PC-3 (cell line): ENCODE results near the gene BID. TPM values are rescaled to one million over a fixed set of nuclear protein-coding genes. Genes with fewer than 3 reads are reported as not detected.

ENCODE experiments used
- ATAC-seq: fragments of 200-7000 bp; cut with Tn5 transposase; 2 replicates; pipeline ENCODE4 v1.9.1; 2020; ENCODE audit warnings: mild to moderate bottlenecking, moderate library complexity
- BruUV-seq: library from RNA; stranded (reverse); fragments of 400-500 nt; replicated peaks from 2 replicates; lab custom pipeline; 2021; lab: Mats Ljungman, UMichigan
- CTCF ChIA-PET: fragments of 300-600 bp; sonication (Branson Sonifier 250); formaldehyde crosslinking; loops from one replicate; lab custom pipeline; 2022; ENCODE audit warnings: antibody characterized with exemption; lab: Charles Lee
- POLR2A ChIA-PET: fragments of 300-600 bp; sonication (Branson Sonifier 250); formaldehyde crosslinking; loops from one replicate; lab custom pipeline; 2022; ENCODE audit warnings: antibody characterized with exemption; ENCODE audit not compliant: unreplicated experiment; lab: Charles Lee
- DNase-seq: peaks from one replicate; pipeline ENCODE4 v3.0.0-alpha.2; 2015
- H2AFZ ChIP-seq: fragments of 300-600 bp; sonication (generic); 2 replicates; pipeline ENCODE4 v1.6.0; 2016; ENCODE audit warnings: antibody characterized with exemption, low read length
- H3F3A ChIP-seq: fragments of 300-600 bp; sonication (generic); one replicate; pipeline ENCODE4 v1.6.0; 2017; ENCODE audit warnings: antibody characterized with exemption, low read length, control low read depth, mild to moderate bottlenecking; ENCODE audit not compliant: unreplicated experiment
- H3K27ac ChIP-seq: fragments of 300-600 bp; sonication (generic); 2 replicates; pipeline ENCODE4 v1.5.1; 2016; ENCODE audit warnings: mild to moderate bottlenecking, low read length
- H3K27me3 ChIP-seq: fragments of 300-600 bp; sonication (generic); 2 replicates; pipeline ENCODE4 v1.6.1; 2016; ENCODE audit warnings: low read length, mixed read lengths
- H3K36me3 ChIP-seq: fragments of 300-600 bp; sonication (generic); 2 replicates; pipeline ENCODE4 v1.6.1; 2016; ENCODE audit warnings: low read depth, mixed run types, low read length, mixed read lengths
- H3K4me1 ChIP-seq: fragments of 300-600 bp; sonication (generic); 2 replicates; pipeline ENCODE4 v1.5.1; 2016; ENCODE audit warnings: low read length; ENCODE audit not compliant: insufficient read depth
- H3K4me2 ChIP-seq: fragments of 300-600 bp; sonication (generic); 2 replicates; pipeline ENCODE4 v1.6.0; 2016; ENCODE audit warnings: low read length
- H3K4me3 ChIP-seq: fragments of 300-600 bp; sonication (generic); 2 replicates; pipeline ENCODE4 v1.5.1; 2016; ENCODE audit warnings: mild to moderate bottlenecking, low read length, mixed read lengths
- H3K79me2 ChIP-seq: fragments of 300-600 bp; sonication (generic); 2 replicates; pipeline ENCODE4 v1.6.1; 2017; ENCODE audit warnings: low read length, mixed read lengths
- H3K9ac ChIP-seq: fragments of 300-600 bp; sonication (generic); 2 replicates; pipeline ENCODE4 v1.6.0; 2016; ENCODE audit warnings: mild to moderate bottlenecking, low read length
- H3K9me2 ChIP-seq: fragments of 300-600 bp; sonication (generic); replicated peaks from 2 replicates; pipeline ENCODE4 v1.6.1; 2016; ENCODE audit warnings: mixed run types, low read length, mixed read lengths
- H3K9me3 ChIP-seq: fragments of 300-600 bp; sonication (generic); 2 replicates; pipeline ENCODE4 v1.6.1; 2016; ENCODE audit warnings: low read length, mixed read lengths
- H4K20me1 ChIP-seq: fragments of 300-600 bp; sonication (generic); 2 replicates; pipeline ENCODE4 v1.6.1; 2016; ENCODE audit warnings: low read length, mixed read lengths
- EZH2 ChIP-seq: fragments of 300-600 bp; sonication (generic); IDR thresholded peaks from one replicate; pipeline ENCODE4 v1.6.1; 2017; ENCODE audit warnings: antibody characterized with exemption, mild to moderate bottlenecking, low read length; ENCODE audit not compliant: unreplicated experiment
- EZH2phosphoT487 ChIP-seq: fragments of 300-600 bp; sonication (generic); IDR thresholded peaks from 2 replicates; pipeline ENCODE4 v1.6.1; 2018; ENCODE audit warnings: mild to moderate bottlenecking, antibody characterized with exemption, low read length, borderline replicate concordance
- intact Hi-C: fragments of 100-400 bp; cut with micrococcal nuclease; formaldehyde crosslinking; loops from 2 replicates; pipeline ENCODE4 v1.9.0; 2023
- total RNA-seq: library from RNA; depleted of rRNA; stranded (reverse); fragments of >200 nt; gene quantifications from 2 replicates; pipeline ENCODE4 v1.2.3, GENCODE V29; 2014
- TF ChIP-seq, protein P1 (sequence below): fragments of 300-600 bp; sonication (generic); conservative IDR thresholded peaks from 2 replicates; pipeline ENCODE4 v1.5.1; 2017; ENCODE audit warnings: antibody characterized with exemption, low read depth, mild to moderate bottlenecking, low read length

The BID gene
- total RNA-seq, 1 experiment from 2014 or later, result 123 TPM

DNA sequence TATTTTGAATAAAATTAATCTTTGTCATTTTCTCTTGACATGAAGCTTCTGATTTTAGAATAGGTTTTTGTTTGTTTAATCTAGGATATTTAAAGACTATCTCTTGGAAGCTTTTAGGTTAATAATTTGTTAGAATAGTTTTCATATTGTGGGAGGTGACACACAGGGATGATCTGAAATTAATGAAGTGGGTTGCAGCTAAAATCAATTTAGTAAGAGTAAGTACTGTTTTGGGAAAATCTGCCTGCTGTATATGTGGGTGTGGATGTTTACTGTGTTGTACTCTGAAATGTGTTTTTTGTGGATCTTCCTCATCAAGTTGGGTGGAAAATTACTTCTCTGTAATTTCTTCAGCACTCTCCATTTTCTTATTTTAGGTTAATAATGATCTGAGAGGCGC, 67.3 kb downstream of the BID start:
- H3F3A ChIP-seq, result no peaks in the 10 kb centered on the region
- H3K4me3 ChIP-seq, result peak overlapping the region; percentile 60; the same call in 1 of the 2 replicates
- H3K9me3 ChIP-seq, result no peaks in the 10 kb centered on the region
- ChIA-PET CTCF (interaction anchor here (0.7 kb wide), 1 partner anchor 36 kb away, joined by 3 read pairs; no protein-coding TSS in a partner anchor), POLR2A (no interaction called here)
- peak overlapping the region; percentile 78; the same call in 1 of the 2 replicates for H2AFZ ChIP-seq
- no peaks in the 10 kb centered on the region for H3K27me3 ChIP-seq
- H4K20me1 ChIP-seq, result no peaks in the 10 kb centered on the region
- H3K9me2 ChIP-seq, result no peaks in the 10 kb centered on the region
- ATAC-seq (no peak), DNase-seq (no peak)
- H3K27ac ChIP-seq, result peak overlapping the region; percentile 91
- TF ChIP-seq EZH2phosphoT487, result no peak
- TF ChIP-seq, protein P1, sequence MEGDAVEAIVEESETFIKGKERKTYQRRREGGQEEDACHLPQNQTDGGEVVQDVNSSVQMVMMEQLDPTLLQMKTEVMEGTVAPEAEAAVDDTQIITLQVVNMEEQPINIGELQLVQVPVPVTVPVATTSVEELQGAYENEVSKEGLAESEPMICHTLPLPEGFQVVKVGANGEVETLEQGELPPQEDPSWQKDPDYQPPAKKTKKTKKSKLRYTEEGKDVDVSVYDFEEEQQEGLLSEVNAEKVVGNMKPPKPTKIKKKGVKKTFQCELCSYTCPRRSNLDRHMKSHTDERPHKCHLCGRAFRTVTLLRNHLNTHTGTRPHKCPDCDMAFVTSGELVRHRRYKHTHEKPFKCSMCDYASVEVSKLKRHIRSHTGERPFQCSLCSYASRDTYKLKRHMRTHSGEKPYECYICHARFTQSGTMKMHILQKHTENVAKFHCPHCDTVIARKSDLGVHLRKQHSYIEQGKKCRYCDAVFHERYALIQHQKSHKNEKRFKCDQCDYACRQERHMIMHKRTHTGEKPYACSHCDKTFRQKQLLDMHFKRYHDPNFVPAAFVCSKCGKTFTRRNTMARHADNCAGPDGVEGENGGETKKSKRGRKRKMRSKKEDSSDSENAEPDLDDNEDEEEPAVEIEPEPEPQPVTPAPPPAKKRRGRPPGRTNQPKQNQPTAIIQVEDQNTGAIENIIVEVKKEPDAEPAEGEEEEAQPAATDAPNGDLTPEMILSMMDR, result no peak
- no peak for TF ChIP-seq EZH2
- peaks cover 9% of the 10 kb centered on the region; the same call in 1 of the 2 replicates for H3K79me2 ChIP-seq
- H3K4me2 ChIP-seq, result peak overlapping the region; percentile 80
- BruUV-seq, result TSS peak; percentile 75
- peaks cover 35% of the 10 kb centered on the region for H3K4me1 ChIP-seq
- no peaks in the 10 kb centered on the region for H3K36me3 ChIP-seq
- H3K9ac ChIP-seq, result peak overlapping the region; percentile 73
- intact Hi-C loops, result loop anchor here (2.0 kb wide), 1 partner anchor 68 kb away; the partner anchor contains the start of gene BCL2L13

DNA sequence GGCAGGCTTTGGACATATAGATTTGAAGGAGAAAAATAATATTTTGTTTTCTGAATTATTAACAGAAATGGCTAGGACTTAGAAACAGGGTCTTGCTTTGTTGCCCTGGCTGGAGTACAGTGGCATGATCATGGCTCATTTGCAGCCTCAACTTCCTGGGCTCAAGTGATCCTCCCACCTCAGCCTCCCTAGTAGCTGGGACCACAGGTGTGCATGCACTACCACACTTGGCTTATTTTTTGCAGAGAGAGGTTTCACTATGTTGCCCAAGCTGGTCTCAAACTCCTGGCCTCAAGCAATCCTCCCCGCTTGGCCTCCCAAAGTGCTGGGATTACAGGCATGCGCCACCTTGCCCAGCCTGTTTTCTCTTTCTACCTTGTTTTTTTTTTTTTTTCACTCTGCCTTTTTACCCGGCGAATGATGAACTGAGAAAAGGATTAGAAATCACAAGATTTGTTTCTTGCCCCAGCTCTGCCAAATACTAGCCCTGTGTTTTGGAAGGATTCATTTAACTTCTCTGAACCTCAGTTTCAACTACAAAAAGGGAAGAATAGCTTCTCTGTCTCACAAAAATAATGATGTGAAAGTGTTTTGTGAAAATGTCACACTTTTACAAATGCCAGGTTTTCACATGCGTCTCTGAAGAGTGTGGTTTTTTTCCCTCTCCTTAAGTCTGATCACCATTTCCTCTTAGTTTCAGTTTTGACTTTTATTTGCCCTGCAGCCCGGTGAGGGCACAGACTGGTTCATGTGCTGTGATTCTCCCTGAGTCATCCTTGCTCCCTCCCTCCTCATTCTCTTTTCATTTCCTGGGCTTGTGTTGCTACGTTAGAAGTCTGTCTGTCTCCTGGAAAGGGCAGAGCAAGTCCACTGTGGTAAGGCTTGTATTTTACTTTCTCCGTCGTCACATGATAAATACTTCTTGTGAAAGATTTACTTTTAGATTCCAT, 68.0 kb downstream of the BID start:
- Histone ChIP-seq H3K27ac (peak overlapping the region; percentile 91), H3K27me3 (no peaks in the 10 kb centered on the region), H3K4me1 (peaks cover 27% of the 10 kb centered on the region), H3K4me3 (peak overlapping the region; percentile 60), H3K79me2 (peaks cover 9% of the 10 kb centered on the region; the same call in 1 of the 2 replicates), H4K20me1 (no peaks in the 10 kb centered on the region), H3K9ac (peak overlapping the region; percentile 73), H3F3A (no peaks in the 10 kb centered on the region), H2AFZ (peak overlapping the region; percentile 78), H3K36me3 (no peaks in the 10 kb centered on the region), H3K4me2 (peak overlapping the region; percentile 80), H3K9me3 (no peaks in the 10 kb centered on the region), H3K9me2 (no peaks in the 10 kb centered on the region)
- DNase-seq, result peak; percentile 83
- POLR2A ChIA-PET, result interaction anchor here (0.7 kb wide), 1 partner anchor 178 kb away, joined by 3 read pairs; no protein-coding TSS in a partner anchor
- intact Hi-C loops, result loop anchor here (2.0 kb wide), 1 partner anchor 67 kb away; the partner anchor contains the start of gene BCL2L13
- CTCF ChIA-PET, result interaction anchor here (0.7 kb wide), 1 partner anchor 36 kb away, joined by 3 read pairs; no protein-coding TSS in a partner anchor
- TF ChIP-seq, protein P1, result no peak
- TF ChIP-seq EZH2 (no peak), EZH2phosphoT487 (no peak)
- peak; percentile 99 for ATAC-seq
- BruUV-seq, result no TSS peak
